HTR-8/SVneo (cell line): Measurements from ENCODE around the gene HSPA1A.
"Not testable (repeated sequence)": the region's sequence is repeated elsewhere in the genome, so short reads cannot be mapped to it uniquely, and the experiment has no call there.

Source experiments
- DNase-seq: peaks from one replicate; pipeline ENCODE4 v3.0.0; 2011; ENCODE audit warnings: low spot score, mixed read lengths; ENCODE audit not compliant: insufficient read length
- FAIRE-seq: peaks from 2 replicates; lab custom pipeline; 2011; peaks lifted over from hg19 to GRCh38; lab: Jason Lieb, UNC

HSPA1A gene

DNA sequence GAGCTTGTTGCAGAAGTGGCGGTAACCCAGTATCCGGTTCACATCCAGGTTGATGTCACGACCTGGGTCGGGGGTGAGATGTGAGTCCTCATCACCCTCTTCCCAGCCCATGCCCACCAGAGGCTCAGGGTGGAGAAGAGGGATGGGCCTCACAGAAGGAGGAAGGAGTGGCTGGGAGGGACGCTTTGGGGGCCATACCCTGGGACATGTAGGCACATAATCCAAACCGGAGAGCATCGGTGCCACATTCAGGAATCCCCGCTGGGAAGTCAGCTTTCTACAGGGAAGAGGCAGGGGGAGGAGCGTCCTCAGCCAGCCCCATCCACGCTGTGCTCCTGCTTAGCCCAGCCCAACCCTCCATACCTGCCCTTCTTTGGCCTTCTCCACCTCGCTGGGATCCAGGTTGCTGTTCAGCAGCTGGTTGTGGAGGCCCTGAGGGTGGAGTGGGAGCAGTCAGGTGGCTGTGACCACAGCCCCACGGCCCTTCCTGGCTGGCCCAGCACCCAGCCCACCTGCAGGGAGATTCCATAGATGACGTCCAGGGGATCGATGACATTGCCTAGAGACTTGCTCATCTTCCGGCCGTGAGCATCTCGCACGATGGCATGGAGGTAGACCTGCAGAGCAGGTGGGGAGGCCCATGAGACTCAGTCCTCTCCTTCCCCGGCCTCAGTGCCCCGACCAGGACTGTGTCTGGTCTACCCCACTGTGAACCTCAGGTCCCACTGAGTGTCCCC, 34.7 kb upstream of the HSPA1A start:
- no peak for FAIRE-seq

DNA sequence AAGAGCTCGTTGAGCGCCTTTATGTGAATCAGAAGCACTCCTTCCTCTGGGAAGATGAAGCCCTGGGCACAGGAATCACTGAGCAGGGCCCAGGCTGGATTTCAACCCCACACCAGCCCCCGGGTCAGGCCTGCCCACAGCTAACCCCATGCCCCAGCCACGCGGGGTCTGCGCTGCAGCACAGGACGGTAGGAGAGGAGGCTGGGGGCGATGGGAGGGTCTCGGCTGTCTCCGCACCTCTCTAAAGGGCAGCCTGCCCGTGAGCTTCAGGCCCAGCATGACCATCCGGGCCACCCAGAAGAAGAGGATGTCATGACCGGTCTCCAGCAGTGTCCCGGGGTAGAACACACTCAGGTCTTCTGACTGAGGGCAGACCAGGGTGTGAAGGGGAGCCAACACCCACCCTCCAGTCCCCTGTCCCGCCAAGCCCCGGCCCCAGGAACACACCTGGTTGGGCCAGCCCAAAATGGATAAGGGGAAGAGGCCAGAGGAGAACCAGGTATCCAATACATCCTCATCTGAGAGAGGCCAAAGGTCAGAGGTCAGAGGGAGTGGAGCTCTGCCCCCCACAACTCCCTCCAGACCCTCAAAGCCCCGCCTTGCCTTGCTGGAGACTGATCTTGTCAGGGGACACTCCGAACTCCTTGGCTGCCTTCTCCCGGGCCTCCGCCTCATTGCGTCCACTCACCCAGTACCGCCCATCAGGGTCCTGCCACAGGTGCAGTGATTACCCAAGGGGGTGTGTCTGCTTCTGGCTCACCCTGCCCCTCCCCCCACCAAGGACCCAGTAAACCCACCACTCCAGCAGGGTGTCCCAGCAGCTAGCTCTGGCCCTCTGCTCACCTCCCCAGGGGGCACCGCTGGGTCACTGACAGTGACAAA, 33.9 kb upstream of the HSPA1A start:
- FAIRE-seq, result no peak
- DNase-seq, result no peak

More for the DNA sequence above, 34.7 kb upstream of the HSPA1A start:
- DNase-seq, result no peak

DNA sequence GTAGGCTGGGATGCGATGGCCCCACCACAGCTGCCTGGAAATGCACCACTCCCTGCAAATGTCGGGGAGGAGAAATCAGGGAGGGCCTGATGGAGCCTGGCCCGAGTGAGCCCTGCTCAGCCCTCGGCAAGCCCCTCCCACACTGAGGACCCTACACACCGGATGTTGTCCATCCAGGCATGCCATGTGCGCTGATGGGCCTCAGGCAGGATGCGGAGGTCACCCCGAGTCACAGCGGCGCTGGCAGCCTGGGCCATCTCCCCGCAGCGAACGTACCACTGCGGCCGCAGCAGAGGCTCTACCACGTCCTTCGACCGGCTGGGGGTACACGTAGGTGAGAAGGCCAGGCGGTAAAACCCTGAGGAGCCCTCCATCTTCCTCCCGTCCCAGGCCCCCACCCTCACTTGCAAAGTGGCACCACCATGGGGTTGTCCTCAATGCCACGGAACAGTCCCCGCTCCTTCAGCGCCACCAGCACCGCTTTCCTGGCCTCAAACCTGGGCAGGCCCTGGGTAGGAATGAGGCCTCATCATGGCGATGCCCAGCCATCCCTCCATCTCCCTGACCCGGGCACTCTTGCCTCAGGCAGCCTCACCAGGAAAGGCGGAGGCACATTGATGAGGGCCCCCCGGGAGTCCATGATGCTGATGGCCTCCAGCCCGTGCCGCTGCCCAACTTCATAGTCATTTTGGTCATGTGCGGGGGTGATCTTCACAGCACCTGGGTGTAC, 33.1 kb upstream of the HSPA1A start:
- FAIRE-seq (no peak), DNase-seq (no peak)

DNA sequence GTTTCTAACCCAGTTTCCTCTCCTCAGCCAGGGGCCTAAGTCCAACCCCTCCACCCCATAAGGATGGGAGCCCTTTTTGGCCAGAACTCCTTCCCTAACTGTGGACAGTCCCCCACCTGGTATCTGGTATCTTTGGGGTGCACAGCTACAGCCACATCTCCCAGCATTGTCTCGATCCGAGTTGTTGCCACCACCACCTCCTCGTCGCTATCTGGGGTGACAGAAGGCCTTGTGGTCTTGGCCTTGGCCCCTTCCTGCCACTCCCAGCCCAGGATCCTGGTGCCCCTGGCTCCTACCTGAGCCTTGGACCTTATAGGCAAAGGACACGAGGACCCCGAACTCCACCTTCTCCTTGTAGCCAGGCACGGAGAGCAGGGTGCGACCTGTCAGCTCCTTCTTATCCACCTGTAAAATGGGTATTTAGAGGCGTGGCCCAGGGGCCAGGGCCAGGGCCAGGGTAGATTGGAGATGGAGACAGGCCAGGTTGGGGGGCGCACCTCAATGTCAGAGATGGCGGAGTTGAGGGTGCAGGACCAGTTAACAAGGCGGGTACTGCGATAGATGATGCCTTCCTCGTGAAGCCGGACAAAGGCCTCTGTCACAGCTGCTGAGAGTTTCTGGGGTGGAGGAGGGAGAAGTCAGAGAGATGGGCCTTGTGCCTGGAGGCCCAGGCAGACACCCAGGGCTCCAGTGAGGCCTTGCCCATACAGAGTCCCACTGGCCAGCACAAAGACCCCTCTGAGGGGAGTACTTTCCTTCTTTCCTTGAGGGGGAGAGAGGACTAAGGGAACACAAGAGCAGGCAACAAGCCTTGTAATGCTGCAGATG, 31.0 kb upstream of the HSPA1A start:
- FAIRE-seq, result no peak
- no peak for DNase-seq

DNA sequence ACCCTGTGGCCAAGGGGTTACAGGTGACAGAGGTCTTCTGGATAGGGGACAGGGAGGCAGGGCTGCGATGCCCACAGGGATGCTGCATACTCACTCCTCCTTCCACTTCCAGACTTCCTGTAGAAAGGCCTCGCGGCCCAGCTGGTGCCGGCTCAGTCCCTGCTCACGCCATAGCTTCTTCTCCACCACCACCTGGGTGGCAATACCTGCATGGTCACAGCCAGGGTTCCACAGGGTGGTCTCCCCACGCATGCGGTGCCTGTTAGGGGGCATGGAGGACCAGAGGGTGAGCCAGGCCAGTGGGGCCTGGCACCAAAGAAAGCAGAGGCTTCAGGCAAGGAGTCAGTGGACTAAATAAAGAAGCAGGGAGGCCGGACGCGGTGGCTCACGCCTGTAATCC, 29.9 kb upstream of the HSPA1A start:
- FAIRE-seq (no peak), DNase-seq (no peak)

DNA sequence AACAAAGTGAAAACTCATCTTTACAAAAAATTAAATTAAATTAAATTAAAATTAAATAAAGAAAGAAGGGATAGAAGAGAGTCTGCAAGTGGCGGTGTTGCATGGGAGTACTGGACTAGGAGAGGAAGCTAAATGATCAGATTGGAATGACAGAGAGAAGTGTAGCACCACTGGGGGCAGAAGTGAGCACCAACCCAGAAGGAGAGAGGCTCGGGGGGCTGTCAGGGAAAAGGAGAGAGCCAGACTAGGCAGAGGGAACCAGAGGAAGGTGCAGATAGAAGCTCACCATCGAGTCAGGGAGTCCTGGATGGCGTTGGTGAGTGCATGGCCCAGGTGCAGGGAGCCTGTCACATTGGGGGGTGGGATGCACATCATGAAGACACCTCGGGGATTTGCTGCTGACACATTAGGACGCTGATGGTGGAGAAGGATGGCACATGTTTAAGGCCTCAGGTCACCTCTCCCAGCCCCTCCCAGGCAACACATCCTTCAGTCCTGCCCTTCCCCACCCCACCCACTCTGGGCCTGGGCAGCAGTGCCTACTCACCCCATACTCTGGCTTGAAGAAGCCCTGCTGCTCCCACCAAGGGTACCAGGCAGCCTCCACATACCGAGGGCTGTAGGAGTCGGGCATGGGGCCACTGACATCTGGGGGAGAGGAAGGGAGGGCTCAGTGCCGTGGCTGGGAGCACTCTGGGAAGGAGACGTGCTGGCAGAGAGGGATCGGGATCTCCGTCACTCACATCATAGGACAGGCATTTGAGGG, 23.8 kb upstream of the HSPA1A start:
- FAIRE-seq (no peak), DNase-seq (peak; percentile 71)

DNA sequence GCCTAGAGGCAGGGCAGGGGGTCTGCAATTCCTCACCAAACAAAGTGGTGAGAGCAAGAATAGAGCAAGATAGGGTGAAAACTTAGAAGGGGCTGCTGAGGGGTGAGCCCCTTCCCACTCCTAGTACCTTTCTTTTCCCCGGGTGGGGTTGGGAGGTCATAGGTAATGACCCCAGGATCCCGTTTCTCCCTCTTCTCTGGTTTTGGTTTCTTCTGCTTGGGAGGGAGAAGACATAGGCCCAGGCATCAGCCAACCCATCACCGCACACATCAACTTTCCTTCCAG, 23.3 kb upstream of the HSPA1A start:
- DNase-seq, result no peak
- FAIRE-seq, result no peak

DNA sequence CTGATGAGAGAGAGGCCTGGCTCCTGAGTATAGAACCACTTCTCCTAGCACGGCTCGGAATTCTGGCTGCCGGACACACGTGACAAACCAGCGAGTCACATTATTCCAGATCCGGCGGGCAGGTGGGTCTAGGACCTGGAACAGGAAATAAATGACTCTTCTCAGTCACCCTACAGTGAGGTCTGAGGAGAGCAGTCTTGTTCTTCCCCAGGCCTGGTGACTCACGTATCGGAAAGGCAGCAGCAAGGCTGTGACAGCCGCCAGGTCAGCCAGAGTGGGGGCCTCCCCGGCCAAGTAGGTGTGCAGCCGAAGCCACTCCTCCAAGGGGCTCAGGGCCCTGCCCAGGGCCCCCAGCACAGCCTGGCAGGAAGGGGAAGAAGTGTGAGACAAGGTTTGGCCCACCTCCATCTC, 22.6 kb upstream of the HSPA1A start:
- no peak for DNase-seq

DNA sequence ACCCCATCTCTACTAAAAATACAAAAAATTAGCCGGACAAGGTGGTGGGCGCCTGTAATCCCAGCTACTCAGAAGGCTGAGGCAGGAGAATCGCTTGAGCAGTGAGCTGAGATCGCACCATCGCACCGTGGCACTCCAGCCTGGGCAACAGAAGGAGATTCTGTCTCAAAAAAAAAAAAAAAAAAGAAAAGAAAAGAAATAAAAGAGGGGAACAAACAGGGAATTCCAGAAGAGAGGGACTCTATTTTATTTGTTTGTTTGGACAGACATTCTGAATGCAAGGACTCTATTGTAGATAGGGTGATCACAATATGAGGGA, 21.5 kb upstream of the HSPA1A start:
- not testable (repeated sequence) for DNase-seq, FAIRE-seq

More for the DNA sequence above, 22.6 kb upstream of the HSPA1A start:
- FAIRE-seq, result no peak

DNA sequence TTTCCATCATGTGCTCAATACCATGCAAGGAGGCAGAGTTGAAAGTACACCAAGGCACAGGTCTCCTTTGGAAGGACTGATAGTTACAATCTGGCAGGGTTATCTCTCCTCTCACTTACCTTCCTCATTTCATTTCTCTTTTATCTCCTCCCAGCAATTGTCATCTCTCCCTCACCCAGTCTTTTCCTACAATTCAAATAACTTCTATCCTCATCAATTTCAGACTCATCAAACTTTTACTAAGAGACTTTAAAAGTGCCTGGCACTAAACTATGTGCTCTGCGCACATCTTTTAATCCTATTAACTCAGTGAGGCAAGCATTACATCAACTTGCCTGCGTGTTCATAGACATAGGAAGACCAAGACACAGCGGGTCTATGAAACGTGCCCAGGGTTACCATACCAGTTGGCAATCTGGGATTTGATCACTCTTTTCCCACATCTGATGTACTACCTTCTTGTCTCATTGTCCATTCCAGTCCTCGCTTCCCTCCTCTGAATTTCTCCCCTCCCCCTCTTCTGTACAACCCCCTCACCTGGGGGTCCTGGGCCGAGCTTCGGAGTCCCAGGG, 21.0 kb upstream of the HSPA1A start:
- no peak for FAIRE-seq
- DNase-seq, result no peak

DNA sequence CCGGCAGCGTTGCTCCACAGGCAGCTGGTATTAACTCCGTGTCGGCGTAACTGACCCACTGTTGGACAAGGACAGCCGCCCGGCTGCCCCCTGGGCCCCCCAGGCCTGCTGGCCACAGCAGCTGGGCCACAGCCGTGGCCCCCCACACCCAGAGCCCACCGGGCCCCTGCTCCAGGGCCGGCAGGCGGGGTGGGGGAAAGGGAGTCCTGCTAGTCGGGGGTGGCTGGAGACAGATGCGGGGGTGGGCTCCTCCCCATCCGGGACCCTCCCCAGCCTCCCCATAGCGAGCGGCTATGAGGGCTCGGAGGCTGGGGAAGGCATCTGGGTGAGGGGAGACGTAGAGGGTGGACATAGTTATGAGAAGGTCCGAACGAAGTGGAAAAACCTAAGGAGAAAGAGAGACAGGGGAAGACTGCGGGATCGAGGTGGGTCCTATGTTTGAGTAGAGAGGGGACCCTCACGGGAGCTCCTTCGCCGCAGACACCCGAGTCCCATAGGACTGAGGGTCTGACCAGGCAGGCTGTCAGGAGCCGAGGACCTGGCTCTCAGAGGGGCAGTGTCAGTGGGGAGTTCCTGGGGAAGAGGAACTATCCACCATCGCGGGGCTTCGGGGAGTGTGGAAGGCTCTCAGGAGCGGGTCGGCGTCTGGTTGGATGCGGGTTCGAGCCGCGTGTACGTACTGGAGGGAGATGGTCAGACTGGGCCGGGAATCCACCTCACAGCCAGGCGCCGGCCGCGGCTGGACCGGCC, 20.3 kb upstream of the HSPA1A start:
- FAIRE-seq (no peak), DNase-seq (no peak)

DNA sequence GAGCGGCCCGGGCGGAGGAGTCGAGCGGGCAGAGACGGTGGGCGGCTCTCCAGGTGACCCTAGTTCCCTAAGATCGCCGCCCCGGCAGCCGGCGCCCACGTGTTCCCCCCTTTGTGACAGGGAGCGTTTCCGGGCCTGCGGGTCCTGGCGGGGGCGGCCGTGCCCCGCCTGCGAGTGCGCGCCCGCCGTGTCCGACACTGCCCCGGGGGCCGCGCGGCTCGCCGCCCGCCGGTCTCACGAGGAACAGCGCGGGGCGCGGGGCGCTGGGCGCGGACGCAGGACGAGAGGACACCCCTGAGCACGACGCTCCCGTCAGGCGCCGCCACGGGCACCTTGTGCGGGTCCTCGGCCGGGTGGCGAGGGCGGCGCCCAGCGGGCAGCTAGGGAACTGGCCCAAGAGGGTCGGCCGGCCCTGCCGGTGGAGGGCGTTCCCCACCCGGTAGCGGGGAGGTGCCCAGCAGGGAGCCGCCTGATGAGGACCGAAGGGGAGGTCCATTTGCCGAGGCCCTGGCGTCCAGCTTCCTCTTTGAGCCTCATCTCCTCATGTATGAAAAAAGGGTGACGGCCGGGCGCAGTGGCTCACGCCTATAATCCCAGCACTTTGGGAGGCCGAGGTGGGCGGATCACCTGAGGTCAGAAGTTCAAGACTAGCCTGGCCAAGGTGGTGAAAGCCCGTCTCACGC, 19.6 kb upstream of the HSPA1A start, which contains the start of gene VARS1:
Gene VARS1 (minus strand): TSS at position 137 of the 683 bp plus-strand sequence. CDS start 535 bp downstream, outside the sequence.
- FAIRE-seq, result peak; percentile 89

DNA sequence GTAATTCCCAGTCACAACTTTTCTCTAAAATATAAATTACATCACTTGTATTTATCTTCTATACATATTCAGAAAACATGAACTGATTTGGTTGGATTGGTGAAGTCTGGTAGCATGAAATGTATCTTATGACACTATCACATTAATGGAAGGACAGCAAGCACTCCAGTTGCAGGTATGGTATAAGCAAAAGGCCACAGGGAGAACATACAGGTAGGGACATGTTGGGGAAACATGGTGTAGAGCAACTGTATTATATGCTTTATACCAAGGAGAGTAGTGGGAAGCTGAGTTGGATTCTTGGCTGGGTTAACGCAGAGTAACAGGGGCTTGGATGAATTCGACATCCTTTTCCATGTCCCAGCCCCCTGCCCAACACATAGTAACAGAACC, 18.4 kb upstream of the HSPA1A start:
- no peak for FAIRE-seq
- no peak for DNase-seq

More for the DNA sequence above, 19.6 kb upstream of the HSPA1A start, which contains the start of gene VARS1:
- DNase-seq, result peak; percentile 96

DNA sequence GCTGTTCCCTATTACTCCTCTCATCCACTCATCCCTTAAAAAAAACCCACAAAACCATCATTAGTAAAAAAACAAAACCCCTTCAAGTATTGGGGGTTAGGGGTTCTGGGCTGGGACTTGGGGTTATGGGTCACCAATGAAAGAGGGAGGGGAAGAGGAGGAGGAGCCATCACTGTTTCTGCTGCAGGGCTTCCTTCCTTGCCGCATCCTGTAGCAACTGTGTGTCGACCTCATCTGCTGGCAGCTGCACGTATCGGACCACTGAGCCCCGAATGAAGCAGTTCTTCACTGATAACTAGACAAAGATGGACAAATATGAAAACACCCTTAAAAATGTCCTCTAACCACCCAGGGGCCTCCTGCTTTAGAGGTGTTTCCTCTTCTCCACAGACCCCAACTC, 17.8 kb upstream of the HSPA1A start:
- FAIRE-seq (no peak), DNase-seq (no peak)

DNA sequence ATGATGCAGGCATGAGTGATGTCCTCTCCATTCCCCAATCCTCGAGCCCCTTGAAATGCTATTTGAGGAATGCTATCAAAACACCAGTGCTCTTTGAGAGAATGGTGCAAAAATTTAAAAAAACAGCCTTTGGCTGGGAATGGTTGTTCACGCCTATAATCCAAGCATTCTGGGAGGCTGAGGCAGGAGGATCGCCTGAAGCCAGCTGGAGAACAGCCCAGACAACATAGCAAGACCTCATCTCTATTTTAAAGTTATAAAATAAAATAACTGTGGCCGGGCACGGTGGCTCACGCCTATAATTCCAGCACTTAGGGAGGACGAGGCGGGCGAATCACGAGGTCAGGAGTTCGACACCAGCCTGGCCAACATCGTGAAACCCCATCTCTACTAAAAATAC, 15.6 kb upstream of the HSPA1A start:
- DNase-seq (no peak), FAIRE-seq (no peak)

DNA sequence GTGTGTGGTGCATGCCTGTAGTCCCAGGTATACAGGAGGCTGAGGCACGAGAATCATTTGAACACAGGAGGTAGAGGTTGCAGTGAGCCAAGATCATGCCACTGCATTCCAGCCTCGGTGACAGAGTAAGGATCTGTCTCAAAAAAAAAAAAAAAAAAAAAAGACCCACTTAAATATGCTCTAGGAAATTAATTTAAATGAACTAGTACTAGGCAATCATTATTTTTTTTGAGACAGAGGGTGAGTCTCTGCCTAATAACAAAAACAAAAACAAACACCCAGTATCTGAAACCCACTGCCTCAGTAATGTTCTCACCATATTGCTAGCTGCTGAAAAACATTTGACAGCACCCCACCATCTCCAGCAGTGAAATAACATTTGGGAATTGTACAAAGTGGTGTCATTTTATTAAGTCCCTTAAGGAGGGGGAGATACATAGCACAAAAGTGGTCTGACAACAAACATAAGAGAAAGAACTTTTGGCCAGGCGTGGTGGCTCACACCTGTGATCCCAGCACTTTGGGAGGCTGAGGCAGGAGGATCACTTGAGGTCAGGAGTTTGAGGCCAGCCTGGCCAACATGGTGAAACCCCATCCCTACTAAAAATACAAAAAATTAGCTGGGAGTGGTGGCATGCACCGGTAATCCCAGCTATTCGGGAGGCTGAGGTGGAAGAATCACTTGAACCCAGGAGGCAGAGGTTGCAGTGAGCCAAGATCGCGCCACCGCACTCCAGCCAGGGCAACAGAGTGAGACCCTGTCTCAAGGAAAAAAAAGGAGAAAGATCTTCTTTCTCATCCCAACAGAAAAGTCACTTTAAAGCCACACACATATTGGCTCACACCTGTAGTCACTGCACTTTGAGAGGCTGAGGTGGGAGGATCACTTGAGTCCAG, 14.1 kb upstream of the HSPA1A start:
- DNase-seq, FAIRE-seq: not testable (repeated sequence)
